Common myeloid progenitor, CD34-positive (primary cell): Measurements from ENCODE around the gene ZKSCAN3.

Experiments used
- CTCF ChIA-PET: fragments of 350-600 bp; sonication (Branson Sonifier 250); formaldehyde crosslinking; loops from one replicate; lab custom pipeline; 2021; ENCODE audit warnings: antibody characterized with exemption; lab: Charles Lee
- POLR2A ChIA-PET: fragments of 350-600 bp; sonication (Branson Sonifier 250); formaldehyde crosslinking; loops from one replicate; lab custom pipeline; 2021; ENCODE audit warnings: antibody characterized with exemption; lab: Charles Lee
- DNase-seq, 3 donors: peaks; one replicate each; pipeline versions ENCODE4 v3.0.0 to v3.0.0-alpha.2; 2013
- H3K27ac ChIP-seq, 2 experiments: 1 replicate in 1 of 2; 2 replicates in 1 of 2; pipeline ENCODE4 v1.7.0; 2013; ENCODE audit warnings: inconsistent platforms in 2 of 2, low read length in 2 of 2, mild to moderate bottlenecking in 2 of 2, low read depth in 1 of 2, moderate library complexity in 1 of 2; ENCODE audit not compliant: severe bottlenecking in 2 of 2, insufficient read depth in 1 of 2, poor library complexity in 1 of 2
- H3K27me3 ChIP-seq, 5 experiments: replicated peaks in 2 of 5; 1 replicate in 3 of 5; 2 replicates in 2 of 5; pipeline versions ENCODE4 v1.6.1 to v1.7.0; 2013; ENCODE audit warnings: low read length in 4 of 5, mild to moderate bottlenecking in 2 of 5, moderate library complexity in 2 of 5, inconsistent platforms in 1 of 5; ENCODE audit not compliant: insufficient read depth in 5 of 5, control insufficient read depth in 4 of 5
- H3K36me3 ChIP-seq, 4 experiments: 1 replicate in 2 of 4; 2 replicates in 2 of 4; pipeline versions ENCODE4 v1.6.1 to v1.7.0; 2013; ENCODE audit warnings: low read length in 3 of 4, control low read depth in 1 of 4, mild to moderate bottlenecking in 1 of 4; ENCODE audit not compliant: control insufficient read depth in 4 of 4, insufficient read depth in 4 of 4
- H3K4me1 ChIP-seq, 4 experiments: 1 replicate in 3 of 4; 2 replicates in 1 of 4; pipeline versions ENCODE4 v1.6.1 to v1.7.1; 2013; ENCODE audit warnings: low read length in 3 of 4, mild to moderate bottlenecking in 3 of 4, control low read depth in 1 of 4, inconsistent platforms in 1 of 4, moderate library complexity in 1 of 4; ENCODE audit not compliant: control insufficient read depth in 4 of 4, insufficient read depth in 4 of 4; ENCODE audit errors: control extremely low read depth in 1 of 4
- H3K4me3 ChIP-seq, 7 experiments: 1 replicate in 4 of 7; 2 replicates in 3 of 7; pipeline versions ENCODE4 v1.5.1 to v1.7.0; 2013; ENCODE audit warnings: mild to moderate bottlenecking in 7 of 7, low read length in 6 of 7, moderate library complexity in 6 of 7, inconsistent platforms in 2 of 7, low read depth in 2 of 7, control low read depth in 1 of 7; ENCODE audit not compliant: insufficient read depth in 4 of 7, control insufficient read depth in 1 of 7; ENCODE audit errors: extremely low read depth in 1 of 7
- H3K9me3 ChIP-seq, 5 experiments: 1 replicate in 4 of 5; 2 replicates in 1 of 5; pipeline versions ENCODE4 v1.6.1 to v1.7.1; 2013; ENCODE audit warnings: low read length in 4 of 5, mild to moderate bottlenecking in 2 of 5, inconsistent platforms in 1 of 5, low read depth in 1 of 5, moderate library complexity in 1 of 5; ENCODE audit not compliant: control insufficient read depth in 4 of 5, insufficient read depth in 2 of 5; ENCODE audit errors: control extremely low read depth in 1 of 5
- WGBS: methylation state at CpG from one replicate; pipeline ENCODE4 v1.1.5; 2013; ENCODE audit not compliant: insufficient coverage; 5-methylcytosine and 5-hydroxymethylcytosine counted together

Gene ZKSCAN3

GRCh38 chr6:28371280-28371679 lies 21.5 kb downstream of the ZKSCAN3 start:
- CTCF ChIA-PET: interaction anchor here (1.6 to 2.8 kb wide), 4 partner anchors 9 to 16 kb away, joined by 4 to 9 read pairs (median 8); no protein-coding TSS in a partner anchor
- H3K27me3 ChIP-seq: no peaks in the 10 kb centered on the region
- peaks cover 3 to 18% (median 10%) of the 10 kb centered on the region in 4 experiments for H3K36me3 ChIP-seq
- no CpG with 5 or more reads among the region's 1 CpG for WGBS
- H3K27ac ChIP-seq: no peak overlapping the region
- no peaks in the 10 kb centered on the region for H3K9me3 ChIP-seq
- H3K4me3 ChIP-seq: no peak overlapping the region
- H3K4me1 ChIP-seq: no peaks in the 10 kb centered on the region
- POLR2A ChIA-PET: no interaction called here
- DNase-seq: no peak

DNA sequence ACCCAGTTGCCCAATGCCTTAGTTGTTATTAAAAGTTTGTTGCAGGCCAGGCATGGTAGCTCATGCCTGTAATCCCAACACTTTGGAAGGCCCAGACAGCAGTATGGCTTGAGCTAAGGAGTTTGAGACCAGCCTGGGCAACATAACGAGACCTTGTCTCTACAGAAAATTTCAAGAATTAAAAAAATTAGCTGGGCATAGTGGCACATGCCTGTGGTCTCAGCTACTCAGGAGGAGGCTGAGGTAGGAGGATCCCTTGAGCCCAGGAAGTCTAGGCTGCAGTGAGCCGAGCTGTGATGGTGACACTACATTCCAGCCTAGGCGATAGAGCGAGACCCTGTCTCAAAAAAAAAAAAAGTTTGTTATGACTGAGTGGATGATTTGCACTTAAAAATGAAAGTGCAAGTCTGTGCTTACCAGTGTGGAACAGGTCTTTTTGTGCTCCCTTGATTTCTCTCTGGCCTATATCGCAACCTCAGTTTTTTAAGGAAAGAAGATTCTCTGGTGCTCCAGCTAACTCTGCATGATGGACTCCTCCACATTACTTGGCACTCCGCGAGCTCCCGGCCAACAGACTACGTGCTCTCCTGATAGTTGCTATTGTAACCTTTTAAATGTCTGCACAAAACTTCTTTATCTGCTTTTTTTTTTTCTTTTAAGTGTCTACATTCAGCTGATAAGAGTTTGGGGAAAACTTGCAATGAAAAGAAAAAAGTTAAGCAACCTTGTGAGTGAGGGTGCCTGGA lies 22.1 kb downstream of the ZKSCAN3 start:
- ChIA-PET CTCF (interaction anchor here (1.6 to 2.8 kb wide), 4 partner anchors 10 to 16 kb away, joined by 4 to 9 read pairs (median 8); no protein-coding TSS in a partner anchor), POLR2A (interaction anchor here (0.6 kb wide), 1 partner anchor 12 kb away, joined by 4 read pairs; no protein-coding TSS in a partner anchor)
- Histone ChIP-seq H3K36me3 (peaks cover 3 to 15% (median 5%) of the 10 kb centered on the region in 4 experiments), H3K9me3 (no peaks in the 10 kb centered on the region), H3K27me3 (no peaks in the 10 kb centered on the region), H3K4me3 (no peak overlapping the region), H3K4me1 (no peaks in the 10 kb centered on the region), H3K27ac (no peak overlapping the region)
- no peak for DNase-seq
- 87% methylated on average over 9 of the region's 9 CpGs for WGBS

- ChIA-PET POLR2A (no interaction called here), CTCF (no interaction called here)
- no peak overlapping the region for H3K4me3 ChIP-seq
- no peak overlapping the region for H3K27ac ChIP-seq
- H3K36me3 ChIP-seq: peaks cover 5 to 20% (median 7%) of the 10 kb centered on the region in 4 experiments
- no peaks in the 10 kb centered on the region for H3K27me3 ChIP-seq
- no peak for DNase-seq
- H3K9me3 ChIP-seq: peaks cover 0 to 4% (median 0%) of the 10 kb centered on the region in 5 experiments
- H3K4me1 ChIP-seq: no peaks in the 10 kb centered on the region
- WGBS: 100% methylated on average over 1 of the region's 1 CpG
These were observed 24.2 kb downstream of the ZKSCAN3 start for GRCh38 chr6:28373925-28374324.

GRCh38 chr6:28377879-28378278 lies 28.1 kb downstream of the ZKSCAN3 start:
- WGBS: no CpG with 5 or more reads among the region's 1 CpG
- H3K27ac ChIP-seq: no peak overlapping the region
- no peaks in the 10 kb centered on the region for H3K27me3 ChIP-seq
- peaks cover 0 to 4% (median 0%) of the 10 kb centered on the region in 5 experiments for H3K9me3 ChIP-seq
- no peak overlapping the region for H3K4me3 ChIP-seq
- H3K36me3 ChIP-seq: peaks cover 7 to 44% (median 29%) of the 10 kb centered on the region in 4 experiments
- peaks cover 0 to 9% (median 4%) of the 10 kb centered on the region in 4 experiments for H3K4me1 ChIP-seq
- ChIA-PET POLR2A (no interaction called here), CTCF (interaction anchor here (1.0 kb wide), 1 partner anchor 22 kb away, joined by 3 read pairs; no protein-coding TSS in a partner anchor)
- no peak for DNase-seq

DNA sequence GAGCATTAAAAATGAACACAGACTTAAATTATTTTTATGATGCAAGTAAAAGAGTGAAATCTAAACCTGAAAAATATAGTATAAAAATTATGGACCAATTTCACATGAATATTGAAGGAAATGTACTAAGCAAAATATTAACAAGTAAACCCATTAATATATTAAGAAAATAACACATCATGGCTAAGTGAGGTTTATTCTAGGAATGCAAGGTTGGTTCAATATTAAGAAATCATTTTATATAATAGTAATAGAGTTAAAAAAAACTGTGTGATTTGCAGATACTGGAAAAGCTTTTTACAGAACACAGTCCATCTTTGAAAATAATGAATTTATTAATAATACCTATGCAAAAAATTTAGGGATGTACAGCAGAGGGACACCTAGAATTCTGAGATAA lies 28.9 kb downstream of the ZKSCAN3 start:
- H3K9me3 ChIP-seq: peaks cover 0 to 4% (median 0%) of the 10 kb centered on the region in 5 experiments
- POLR2A ChIA-PET: no interaction called here
- CTCF ChIA-PET: no interaction called here
- peaks cover 0 to 13% (median 8%) of the 10 kb centered on the region in 4 experiments for H3K4me1 ChIP-seq
- no peak for DNase-seq
- no peak overlapping the region for H3K4me3 ChIP-seq
- H3K27me3 ChIP-seq: no peaks in the 10 kb centered on the region
- no peak overlapping the region for H3K27ac ChIP-seq
- peaks cover 7 to 44% (median 29%) of the 10 kb centered on the region in 4 experiments for H3K36me3 ChIP-seq

GRCh38 chr6:28380381-28380780 lies 30.6 kb downstream of the ZKSCAN3 start:
- 100% methylated on average over 2 of the region's 2 CpGs for WGBS
- CTCF ChIA-PET: interaction anchor here (1.4 to 1.5 kb wide), 2 partner anchors 22 to 62 kb away, joined by 3 to 4 read pairs; partner anchors contain the start of gene ZSCAN23
- POLR2A ChIA-PET: no interaction called here

More at GRCh38 chr6:28380381-28380780, 30.6 kb downstream of the ZKSCAN3 start:
- Histone ChIP-seq H3K9me3 (peaks cover 0 to 4% (median 0%) of the 10 kb centered on the region in 5 experiments), H3K27ac (no peak overlapping the region), H3K27me3 (no peaks in the 10 kb centered on the region), H3K4me1 (peaks cover 0 to 17% (median 8%) of the 10 kb centered on the region in 4 experiments), H3K4me3 (no peak overlapping the region), H3K36me3 (peaks cover 7 to 48% (median 32%) of the 10 kb centered on the region in 4 experiments)
- DNase-seq: no peak
